H1 (cell line): ENCODE data around the gene IL36B. TPM values are rescaled to one million over a fixed set of nuclear protein-coding genes. Genes with fewer than 3 reads are reported as not detected.

Experiments used
- CTCF ChIA-PET: fragments of 300-600 bp; sonication (Branson Sonifier 250); formaldehyde crosslinking; loops from one replicate; lab custom pipeline; 2021; ENCODE audit not compliant: partially characterized antibody; lab: Charles Lee
- POLR2A ChIA-PET: fragments of 300-600 bp; sonication (Branson Sonifier 250); formaldehyde crosslinking; loops from one replicate; lab custom pipeline; 2021; ENCODE audit warnings: inconsistent platforms; ENCODE audit not compliant: partially characterized antibody; lab: Charles Lee
- DNase-seq, 2 experiments: peaks; one replicate each; pipeline versions ENCODE4 v3.0.0 to v3.0.0-alpha.2; 2010 to 2022; ENCODE audit warnings: low spot score in 2 of 2, low read depth in 1 of 2, mixed read lengths in 1 of 2
- FAIRE-seq: peaks from 2 replicates; lab custom pipeline; 2011; peaks lifted over from hg19 to GRCh38; lab: Jason Lieb, UNC
- H2AFZ ChIP-seq: 2 replicates; pipeline ENCODE4 v1.8.1; 2012; ENCODE audit warnings: low read length, inconsistent platforms
- H2AK5ac ChIP-seq: 2 replicates; pipeline ENCODE4 v1.6.1; 2013; ENCODE audit warnings: low read depth, low read length
- H2BK120ac ChIP-seq: replicated peaks from 2 replicates; pipeline ENCODE3; 2013; ENCODE audit warnings: low read depth, low read length, inconsistent platforms
- H2BK12ac ChIP-seq: 2 replicates; pipeline ENCODE4 v1.6.1; 2013; ENCODE audit warnings: low read depth, low read length
- H2BK15ac ChIP-seq: 2 replicates; pipeline ENCODE4 v1.6.1; 2013; ENCODE audit warnings: low read length
- H2BK20ac ChIP-seq: 2 replicates; pipeline ENCODE4 v1.6.1; 2013; ENCODE audit warnings: low read length
- H2BK5ac ChIP-seq: 2 replicates; pipeline ENCODE4 v1.6.1; 2013; ENCODE audit warnings: low read depth, low read length
- H3K14ac ChIP-seq: 2 replicates; pipeline ENCODE4 v1.6.1; 2013; ENCODE audit warnings: inconsistent platforms; ENCODE audit not compliant: insufficient read length
- H3K18ac ChIP-seq: 2 replicates; pipeline ENCODE4 v1.6.1; 2013; ENCODE audit warnings: low read length; ENCODE audit errors: extremely low read depth
- H3K23ac ChIP-seq: 2 replicates; pipeline ENCODE4 v1.6.1; 2013; ENCODE audit warnings: inconsistent platforms; ENCODE audit not compliant: insufficient read length
- H3K23me2 ChIP-seq: 2 replicates; pipeline ENCODE4 v1.6.1; 2013; ENCODE audit warnings: low read depth, low read length
- H3K27ac ChIP-seq: 2 replicates; pipeline ENCODE4 v1.6.1; 2011; ENCODE audit warnings: low read depth, low read length, inconsistent platforms
- H3K27me3 ChIP-seq, 4 experiments: replicated peaks in 1 of 4; 1 replicate in 1 of 4; 2 replicates in 3 of 4; pipeline versions ENCODE4 v1.6.1 to v1.8.1; 2011 to 2013; ENCODE audit warnings: low read length in 3 of 4, mild to moderate bottlenecking in 3 of 4, inconsistent platforms in 2 of 4, mixed read lengths in 2 of 4, moderate library complexity in 1 of 4; ENCODE audit not compliant: control insufficient read depth in 3 of 4, insufficient read depth in 3 of 4; ENCODE audit errors: extremely low read depth in 1 of 4
- H3K36me3 ChIP-seq, 4 experiments: 2 replicates each; pipeline versions ENCODE4 v1.6.1 to v1.8.1; 2011 to 2013; ENCODE audit warnings: mild to moderate bottlenecking in 4 of 4, low read length in 3 of 4, moderate library complexity in 2 of 4, control low read depth in 1 of 4, inconsistent platforms in 1 of 4; ENCODE audit not compliant: insufficient read depth in 4 of 4, control insufficient read depth in 2 of 4
- H3K4ac ChIP-seq: replicated peaks from 2 replicates; pipeline ENCODE3; 2013; ENCODE audit warnings: low read length, low read depth, mixed read lengths, inconsistent platforms; ENCODE audit not compliant: insufficient read length
- H3K4me1 ChIP-seq, 4 experiments: replicated peaks in 1 of 4; 1 replicate in 1 of 4; 2 replicates in 3 of 4; pipeline versions ENCODE4 v1.6.1 to v1.8.1; 2011 to 2013; ENCODE audit warnings: low read length in 3 of 4, inconsistent platforms in 2 of 4, mixed read lengths in 1 of 4; ENCODE audit not compliant: insufficient read depth in 4 of 4, control insufficient read depth in 3 of 4
- H3K4me2 ChIP-seq, 2 experiments: 2 replicates each; pipeline versions ENCODE4 v1.6.1 to v1.8.1; 2011 to 2013; ENCODE audit warnings: low read depth in 2 of 2, low read length in 2 of 2, control low read depth in 1 of 2, inconsistent platforms in 1 of 2, mild to moderate bottlenecking in 1 of 2; ENCODE audit not compliant: insufficient read depth in 1 of 2
- H3K4me3 ChIP-seq, 4 experiments: fragments of 200-600, 300-600 bp in 1 of 4; sonication (generic), shearing (Covaris generic), sonication (Bioruptor Twin) in 1 of 4; 2 replicates each; pipeline versions ENCODE4 v1.5.1 to v1.8.1; 2011 to 2016; ENCODE audit warnings: low read length in 4 of 4, low read depth in 3 of 4, control low read depth in 2 of 4, inconsistent platforms in 2 of 4, mild to moderate bottlenecking in 2 of 4, mixed read lengths in 1 of 4, moderate library complexity in 1 of 4; ENCODE audit not compliant: insufficient read depth in 2 of 4; ENCODE audit errors: extremely low read depth in 1 of 4
- H3K56ac ChIP-seq: replicated peaks from 2 replicates; pipeline ENCODE3; 2013; ENCODE audit warnings: low read depth, mild to moderate bottlenecking, mixed read lengths, low read length, inconsistent platforms; ENCODE audit not compliant: insufficient read length
- H3K79me1 ChIP-seq: 2 replicates; pipeline ENCODE4 v1.6.1; 2013; ENCODE audit warnings: low read depth, low read length, control low read depth
- H3K79me2 ChIP-seq, 2 experiments: 2 replicates each; pipeline versions ENCODE4 v1.6.1 to v1.8.1; 2012 to 2013; ENCODE audit warnings: low read length in 2 of 2, mild to moderate bottlenecking in 2 of 2, inconsistent platforms in 1 of 2; ENCODE audit not compliant: insufficient read depth in 2 of 2, control insufficient read depth in 1 of 2
- H3K9ac ChIP-seq, 4 experiments: replicated peaks in 1 of 4; 1 replicate in 1 of 4; 2 replicates in 3 of 4; pipeline versions ENCODE4 v1.6.1 to v1.8.1; 2011 to 2013; ENCODE audit warnings: low read depth in 3 of 4, low read length in 3 of 4, control low read depth in 2 of 4, mild to moderate bottlenecking in 2 of 4, moderate library complexity in 2 of 4, inconsistent platforms in 1 of 4; ENCODE audit errors: extremely low read depth in 1 of 4
- H3K9me3 ChIP-seq, 2 experiments: 2 replicates each; pipeline versions ENCODE4 v1.6.1 to v1.8.1; 2012 to 2013; ENCODE audit warnings: mild to moderate bottlenecking in 2 of 2, moderate library complexity in 2 of 2, control low read depth in 1 of 2, inconsistent platforms in 1 of 2, low read depth in 1 of 2, low read length in 1 of 2, mixed read lengths in 1 of 2; ENCODE audit not compliant: insufficient read depth in 2 of 2
- H4K20me1 ChIP-seq, 2 experiments: replicated peaks in 1 of 2; 2 replicates each; pipeline versions ENCODE3 to v1.8.1; 2011 to 2013; ENCODE audit warnings: inconsistent platforms in 2 of 2, low read length in 2 of 2, mild to moderate bottlenecking in 1 of 2; ENCODE audit not compliant: insufficient read depth in 2 of 2, control insufficient read depth in 1 of 2
- H4K5ac ChIP-seq: 2 replicates; pipeline ENCODE4 v1.6.1; 2013; ENCODE audit warnings: low read length, low read depth, mixed read lengths, inconsistent platforms; ENCODE audit not compliant: insufficient read length
- H4K8ac ChIP-seq: 2 replicates; pipeline ENCODE4 v1.8.0; 2013; ENCODE audit warnings: mild to moderate bottlenecking, moderate library complexity, low read length, inconsistent platforms; ENCODE audit not compliant: insufficient read depth; ENCODE audit errors: extremely low read depth
- H4K91ac ChIP-seq: replicated peaks from 2 replicates; pipeline ENCODE3; 2013; ENCODE audit warnings: low read length, mixed read lengths, inconsistent platforms; ENCODE audit not compliant: insufficient read length
- GTF2F1 ChIP-seq: IDR thresholded peaks from 2 replicates; pipeline ENCODE4 v1.6.1; 2012; ENCODE audit warnings: low read depth, low read length, improper control_type of control experiment, borderline replicate concordance
- RFX5 ChIP-seq: IDR thresholded peaks from 2 replicates; pipeline ENCODE4 v1.6.1; 2011; ENCODE audit warnings: low read depth, low read length, improper control_type of control experiment, borderline replicate concordance
- SP2 ChIP-seq: IDR thresholded peaks from 2 replicates; pipeline ENCODE4 v1.6.1; 2012; ENCODE audit warnings: mild to moderate bottlenecking, low read length, inconsistent platforms
- WGBS, 2 experiments: shearing (Covaris generic) in 1 of 2; methylation state at CpG; one replicate each; pipeline versions ENCODE4 v1.1.6 to v1.1.7; 2013 to 2015; ENCODE audit warnings: low lambda C conversion rate in 2 of 2, mixed read lengths in 2 of 2, inconsistent platforms in 1 of 2, low coverage in 1 of 2, missing lambda C conversion rate in 1 of 2; ENCODE audit not compliant: insufficient replicate concordance in 2 of 2, insufficient coverage in 1 of 2, insufficient read length in 1 of 2; ENCODE audit errors: extremely low coverage in 1 of 2, missing lambda C conversion rate in 1 of 2; 5-methylcytosine and 5-hydroxymethylcytosine counted together
- polyA plus RNA-seq, 7 experiments: library from polyadenylated mRNA; depleted of rRNA in 3 of 7; stranded (reverse) in 5 of 7; unstranded in 2 of 7; fragments of >200 nt in 5 of 7; fragments of 200-250 nt in 2 of 7; gene quantifications; 1 replicate in 5 of 7; 2 replicates in 1 of 7; 4 replicates in 1 of 7; pipeline versions ENCODE4 v1.2.1 to v1.2.3, GENCODE V29; 2011 to 2013; ENCODE audit warnings: missing spikeins in 2 of 7, mixed read lengths in 2 of 7
- total RNA-seq: library from RNA; stranded (reverse); fragmentation: NEBNext Ultra II Directional; extraction: Animal tissue kit (Norgen Biotek cat#: 25700); gene quantifications from 2 replicates; pipeline ENCODE4 v1.2.1, GENCODE V29; 2021

Gene IL36B
- total and polyA plus RNA-seq, 2 of the 8 experiments (the other 6 are each of a cell fraction or from before 2014, with no cell fraction given): not detected

- Histone ChIP-seq H4K91ac (no peak overlapping the region), H3K27me3 (no peaks in the 10 kb centered on the region), H2BK20ac (no peak overlapping the region), H3K79me2 (no peaks in the 10 kb centered on the region), H3K4me1 (no peaks in the 10 kb centered on the region), H4K8ac (no peak overlapping the region), H3K4ac (no peak overlapping the region), H3K56ac (no peak overlapping the region), H4K5ac (no peak overlapping the region), H3K18ac (no peak overlapping the region), H3K4me3 (no peak overlapping the region), H2BK12ac (no peak overlapping the region), H4K20me1 (peaks cover 0 to 2% of the 10 kb centered on the region in 2 experiments), H3K4me2 (no peak overlapping the region), H3K27ac (no peak overlapping the region), H3K23me2 (no peaks in the 10 kb centered on the region; the same call in 1 of the 2 replicates), H3K36me3 (no peaks in the 10 kb centered on the region), H3K79me1 (no peaks in the 10 kb centered on the region), H3K23ac (no peak overlapping the region), H2BK120ac (no peak overlapping the region), H2AFZ (no peak overlapping the region), H2BK5ac (no peak overlapping the region), H2BK15ac (no peak overlapping the region), H3K14ac (no peak overlapping the region), H2AK5ac (no peak overlapping the region), H3K9ac (no peak overlapping the region), H3K9me3 (peaks cover 13 to 28% of the 10 kb centered on the region in 2 experiments)
- ChIA-PET CTCF (interaction anchor here (0.5 to 2.1 kb wide), 2 partner anchors 24 to 155 kb away, joined by 3 to 7 read pairs; no protein-coding TSS in a partner anchor), POLR2A (no interaction called here)
- no peak for FAIRE-seq
- no peak for TF ChIP-seq GTF2F1
- no peak for TF ChIP-seq RFX5
- TF ChIP-seq SP2: no peak
- DNase-seq: no peak
- WGBS, 2 experiments: 76% methylated on average over 1 of the region's 1 CpG; no CpG with 5 or more reads in 1 of the 2 experiments
Measured at GRCh38 chr2:113056521-113056920, 3.9 kb upstream of the IL36B start.
